D721Med (cell line): ENCODE measurements around the gene GPATCH8.

Source experiments
- DNase-seq: peaks from one replicate; pipeline ENCODE4 v3.0.0; 2011; ENCODE audit warnings: low spot score; ENCODE audit not compliant: insufficient read length
- FAIRE-seq: peaks from 2 replicates; lab custom pipeline; 2011; peaks lifted over from hg19 to GRCh38; lab: Jason Lieb, UNC
- CTCF ChIP-seq: IDR thresholded peaks from 2 replicates; pipeline ENCODE4 v1.5.1; 2012; ENCODE audit warnings: mild to moderate bottlenecking, control low read depth; ENCODE audit not compliant: insufficient read depth; ENCODE audit errors: missing control alignments

Gene GPATCH8

GRCh38 chr17:44348234-44348987 is 154.8 kb downstream of the GPATCH8 start:
- no peak for FAIRE-seq
- TF ChIP-seq CTCF = no peak
- no peak for DNase-seq
